WTC11 (cell line): ENCODE data around the gene RAB22A. TPM values are rescaled to one million over a fixed set of nuclear protein-coding genes. Genes with fewer than 3 reads are reported as not detected.

ENCODE experiments used
- ATAC-seq: fragments of 200-7000 bp; cut with Tn5 transposase; 2 replicates; pipeline ENCODE4 v1.10.0; 2021; ENCODE audit warnings: mild to moderate bottlenecking, moderate library complexity
- CTCF ChIA-PET: fragments of 300-600 bp; sonication (Branson Sonifier 250); formaldehyde crosslinking; loops from one replicate; lab custom pipeline; 2021; ENCODE audit warnings: antibody characterized with exemption; lab: Charles Lee
- POLR2A ChIA-PET: fragments of 350-600 bp; sonication (Branson Sonifier 250); formaldehyde crosslinking; loops from one replicate; lab custom pipeline; 2021; ENCODE audit warnings: antibody characterized with exemption; lab: Charles Lee
- DNase-seq: peaks from one replicate; pipeline ENCODE4 v3.0.0; 2021; ENCODE audit warnings: low spot score
- H3K27ac Mint-ChIP-seq: 2 replicates; pipeline ENCODE4 v1.8.0; 2021; ENCODE audit warnings: mixed read lengths
- H3K27me3 Mint-ChIP-seq: 2 replicates; pipeline ENCODE4 v1.8.0; 2021; ENCODE audit warnings: low read depth, mild to moderate bottlenecking, moderate library complexity, mixed read lengths
- H3K36me3 Mint-ChIP-seq: 2 replicates; pipeline ENCODE4 v1.8.0; 2021; ENCODE audit warnings: mixed read lengths
- H3K4me1 Mint-ChIP-seq: 2 replicates; pipeline ENCODE4 v1.8.0; 2022; ENCODE audit warnings: mixed read lengths
- H3K4me3 Mint-ChIP-seq: 2 replicates; pipeline ENCODE4 v1.8.0; 2021; ENCODE audit warnings: mild to moderate bottlenecking, moderate library complexity, mixed read lengths
- H3K9me3 Mint-ChIP-seq: 2 replicates; pipeline ENCODE4 v1.8.0; 2021; ENCODE audit warnings: mixed read lengths
- CDX4 ChIP-seq: fragments of 250-450 bp; sonication (Bioruptor Pico); IDR thresholded peaks from 2 replicates; pipeline ENCODE4 v1.9.0; 2021; ENCODE audit warnings: moderate library complexity, mild to moderate bottlenecking, inconsistent platforms, borderline replicate concordance
- EMX1 ChIP-seq: fragments of 250-450 bp; sonication (Bioruptor Pico); IDR thresholded peaks from 2 replicates; pipeline ENCODE4 v1.8.0; 2021; ENCODE audit warnings: mild to moderate bottlenecking
- FOXJ3 ChIP-seq: sonication (generic); formaldehyde crosslinking; IDR thresholded peaks from 2 replicates; pipeline ENCODE4 v1.9.0; 2021; ENCODE audit warnings: missing genetic modification reagents, mild to moderate bottlenecking, borderline replicate concordance
- FOXP1 ChIP-seq: sonication (generic); formaldehyde crosslinking; IDR thresholded peaks from 2 replicates; pipeline ENCODE4 v1.8.0; 2022; ENCODE audit warnings: missing genetic modification reagents, mild to moderate bottlenecking, moderate library complexity, borderline replicate concordance
- GRHL2 ChIP-seq: fragments of 250-450 bp; sonication (Bioruptor Pico); IDR thresholded peaks from 2 replicates; pipeline ENCODE4 v1.8.0; 2022; ENCODE audit warnings: mild to moderate bottlenecking, moderate library complexity; ENCODE audit not compliant: insufficient replicate concordance, severe bottlenecking
- JUN ChIP-seq: sonication (generic); formaldehyde crosslinking; IDR thresholded peaks from 2 replicates; pipeline ENCODE4 v1.8.0; 2023; ENCODE audit warnings: mild to moderate bottlenecking, missing genetic modification reagents
- PRRX2 ChIP-seq: fragments of 250-450 bp; sonication (Bioruptor Pico); IDR thresholded peaks from 2 replicates; pipeline ENCODE4 v1.8.0; 2021; ENCODE audit warnings: mild to moderate bottlenecking
- SMAD3 ChIP-seq: sonication (generic); formaldehyde crosslinking; IDR thresholded peaks from 2 replicates; pipeline ENCODE4 v1.8.0; 2022; ENCODE audit warnings: missing genetic modification reagents, mild to moderate bottlenecking, borderline replicate concordance
- TEAD1 ChIP-seq: sonication (generic); formaldehyde crosslinking; IDR thresholded peaks from 2 replicates; pipeline ENCODE4 v1.8.0; 2022; ENCODE audit warnings: mild to moderate bottlenecking, missing genetic modification reagents
- TP53 ChIP-seq: sonication (generic); formaldehyde crosslinking; IDR thresholded peaks from 2 replicates; pipeline ENCODE4 v1.8.1; 2023; ENCODE audit warnings: mild to moderate bottlenecking, missing genetic modification reagents
- ZBTB21 ChIP-seq: sonication (generic); formaldehyde crosslinking; IDR thresholded peaks from 2 replicates; pipeline ENCODE4 v1.8.1; 2023; ENCODE audit warnings: mild to moderate bottlenecking, missing genetic modification reagents, borderline replicate concordance
- ZNF138 ChIP-seq: sonication (generic); formaldehyde crosslinking; conservative IDR thresholded peaks from 2 replicates; pipeline ENCODE4 v1.8.1; 2022; ENCODE audit warnings: mild to moderate bottlenecking, moderate library complexity, missing genetic modification reagents
- ZNF219 ChIP-seq: sonication (generic); formaldehyde crosslinking; IDR thresholded peaks from 2 replicates; pipeline ENCODE4 v1.8.0; 2023; ENCODE audit warnings: missing genetic modification reagents, mild to moderate bottlenecking, borderline replicate concordance
- ZNF263 ChIP-seq: sonication (generic); formaldehyde crosslinking; IDR thresholded peaks from 2 replicates; pipeline ENCODE4 v1.8.1; 2022; ENCODE audit warnings: low read depth, mild to moderate bottlenecking, moderate library complexity, missing genetic modification reagents
- ZNF512 ChIP-seq: sonication (generic); formaldehyde crosslinking; IDR thresholded peaks from 2 replicates; pipeline ENCODE4 v1.8.1; 2022; ENCODE audit warnings: missing genetic modification reagents, borderline replicate concordance
- total RNA-seq: library from RNA; stranded (reverse); gene quantifications from 3 replicates; pipeline ENCODE4 v1.2.3, GENCODE V29; 2021
- TF ChIP-seq, protein P1 (sequence below): fragments of 200-600 bp; IDR thresholded peaks from 2 replicates; pipeline ENCODE4 v1.8.0; 2022; ENCODE audit warnings: antibody characterized with exemption
- TF ChIP-seq, protein P2 (sequence below): sonication (generic); formaldehyde crosslinking; IDR thresholded peaks from 2 replicates; pipeline ENCODE4 v1.8.1; 2023; ENCODE audit warnings: mild to moderate bottlenecking, missing genetic modification reagents, moderate library complexity
- TF ChIP-seq, protein P3 (sequence below): sonication (generic); formaldehyde crosslinking; conservative IDR thresholded peaks from 2 replicates; pipeline ENCODE4 v1.8.1; 2023; ENCODE audit warnings: mild to moderate bottlenecking, low read depth, missing genetic modification reagents, moderate library complexity
- TF ChIP-seq, protein P4 (sequence below): sonication (generic); formaldehyde crosslinking; IDR thresholded peaks from 2 replicates; pipeline ENCODE4 v1.8.0; 2022; ENCODE audit warnings: mild to moderate bottlenecking, missing genetic modification reagents

Gene RAB22A
- total RNA-seq, 1 experiment from 2014 or later, result 6.0 TPM

DNA sequence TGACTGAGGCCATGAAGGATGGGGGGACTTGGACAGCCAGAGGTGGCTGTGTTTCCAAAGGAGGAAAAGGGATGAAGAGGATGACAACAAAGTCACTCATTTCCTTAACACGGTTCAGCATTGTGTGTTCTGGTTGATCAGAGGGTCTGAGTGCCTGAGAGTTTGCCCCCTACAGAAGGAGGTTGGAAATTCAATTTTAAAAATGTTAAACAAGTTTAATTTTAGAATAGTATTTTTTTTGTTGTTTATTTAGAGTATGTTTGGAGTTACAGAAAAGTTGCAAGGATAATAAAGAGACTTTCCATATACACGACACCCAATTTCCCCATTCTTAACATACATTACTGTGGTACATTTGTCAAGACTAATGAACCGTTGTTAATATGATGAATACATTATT is 69.2 kb downstream of the RAB22A start (continued):
- TF ChIP-seq SMAD3 (CRISPR knock-in tag) (no peak), CDX4 (CRISPR knock-in tag) (no peak)
- TF ChIP-seq, protein P1, sequence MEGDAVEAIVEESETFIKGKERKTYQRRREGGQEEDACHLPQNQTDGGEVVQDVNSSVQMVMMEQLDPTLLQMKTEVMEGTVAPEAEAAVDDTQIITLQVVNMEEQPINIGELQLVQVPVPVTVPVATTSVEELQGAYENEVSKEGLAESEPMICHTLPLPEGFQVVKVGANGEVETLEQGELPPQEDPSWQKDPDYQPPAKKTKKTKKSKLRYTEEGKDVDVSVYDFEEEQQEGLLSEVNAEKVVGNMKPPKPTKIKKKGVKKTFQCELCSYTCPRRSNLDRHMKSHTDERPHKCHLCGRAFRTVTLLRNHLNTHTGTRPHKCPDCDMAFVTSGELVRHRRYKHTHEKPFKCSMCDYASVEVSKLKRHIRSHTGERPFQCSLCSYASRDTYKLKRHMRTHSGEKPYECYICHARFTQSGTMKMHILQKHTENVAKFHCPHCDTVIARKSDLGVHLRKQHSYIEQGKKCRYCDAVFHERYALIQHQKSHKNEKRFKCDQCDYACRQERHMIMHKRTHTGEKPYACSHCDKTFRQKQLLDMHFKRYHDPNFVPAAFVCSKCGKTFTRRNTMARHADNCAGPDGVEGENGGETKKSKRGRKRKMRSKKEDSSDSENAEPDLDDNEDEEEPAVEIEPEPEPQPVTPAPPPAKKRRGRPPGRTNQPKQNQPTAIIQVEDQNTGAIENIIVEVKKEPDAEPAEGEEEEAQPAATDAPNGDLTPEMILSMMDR, result no peak

GRCh38 chr20:58381627-58382026 is 72.1 kb downstream of the RAB22A start:
- ATAC-seq (no peak), DNase-seq (no peak)
- Mint-ChIP-seq H3K36me3 (peaks cover 26% of the 10 kb centered on the region), H3K4me1 (peaks cover 25% of the 10 kb centered on the region), H3K4me3 (no peak overlapping the region), H3K9me3 (peaks cover 32% of the 10 kb centered on the region), H3K27ac (no peak overlapping the region), H3K27me3 (peaks cover 24% of the 10 kb centered on the region)
- ChIA-PET CTCF (no interaction called here), POLR2A (interaction anchor here (0.5 kb wide), 1 partner anchor 16 kb away, joined by 3 read pairs; no protein-coding TSS in a partner anchor)
- TF ChIP-seq ZNF219 (CRISPR knock-in tag), result no peak
- TF ChIP-seq, protein P2, sequence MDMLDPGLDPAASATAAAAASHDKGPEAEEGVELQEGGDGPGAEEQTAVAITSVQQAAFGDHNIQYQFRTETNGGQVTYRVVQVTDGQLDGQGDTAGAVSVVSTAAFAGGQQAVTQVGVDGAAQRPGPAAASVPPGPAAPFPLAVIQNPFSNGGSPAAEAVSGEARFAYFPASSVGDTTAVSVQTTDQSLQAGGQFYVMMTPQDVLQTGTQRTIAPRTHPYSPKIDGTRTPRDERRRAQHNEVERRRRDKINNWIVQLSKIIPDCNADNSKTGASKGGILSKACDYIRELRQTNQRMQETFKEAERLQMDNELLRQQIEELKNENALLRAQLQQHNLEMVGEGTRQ, result no peak

GRCh38 chr20:58382096-58382495 is 72.6 kb downstream of the RAB22A start:
- POLR2A ChIA-PET, result no interaction called here
- no peak for ATAC-seq
- no peak overlapping the region for H3K4me3 Mint-ChIP-seq
- no peak for TF ChIP-seq TP53 (CRISPR knock-in tag)
- no peak for TF ChIP-seq EMX1 (CRISPR knock-in tag)
- TF ChIP-seq PRRX2 (CRISPR knock-in tag), result no peak
- TF ChIP-seq GRHL2 (CRISPR knock-in tag), result no peak
- no peak for TF ChIP-seq JUN
- TF ChIP-seq, protein P3, sequence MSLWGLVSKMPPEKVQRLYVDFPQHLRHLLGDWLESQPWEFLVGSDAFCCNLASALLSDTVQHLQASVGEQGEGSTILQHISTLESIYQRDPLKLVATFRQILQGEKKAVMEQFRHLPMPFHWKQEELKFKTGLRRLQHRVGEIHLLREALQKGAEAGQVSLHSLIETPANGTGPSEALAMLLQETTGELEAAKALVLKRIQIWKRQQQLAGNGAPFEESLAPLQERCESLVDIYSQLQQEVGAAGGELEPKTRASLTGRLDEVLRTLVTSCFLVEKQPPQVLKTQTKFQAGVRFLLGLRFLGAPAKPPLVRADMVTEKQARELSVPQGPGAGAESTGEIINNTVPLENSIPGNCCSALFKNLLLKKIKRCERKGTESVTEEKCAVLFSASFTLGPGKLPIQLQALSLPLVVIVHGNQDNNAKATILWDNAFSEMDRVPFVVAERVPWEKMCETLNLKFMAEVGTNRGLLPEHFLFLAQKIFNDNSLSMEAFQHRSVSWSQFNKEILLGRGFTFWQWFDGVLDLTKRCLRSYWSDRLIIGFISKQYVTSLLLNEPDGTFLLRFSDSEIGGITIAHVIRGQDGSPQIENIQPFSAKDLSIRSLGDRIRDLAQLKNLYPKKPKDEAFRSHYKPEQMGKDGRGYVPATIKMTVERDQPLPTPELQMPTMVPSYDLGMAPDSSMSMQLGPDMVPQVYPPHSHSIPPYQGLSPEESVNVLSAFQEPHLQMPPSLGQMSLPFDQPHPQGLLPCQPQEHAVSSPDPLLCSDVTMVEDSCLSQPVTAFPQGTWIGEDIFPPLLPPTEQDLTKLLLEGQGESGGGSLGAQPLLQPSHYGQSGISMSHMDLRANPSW (CRISPR knock-in tag), result no peak
- TF ChIP-seq ZBTB21 (CRISPR knock-in tag), result no peak
- TF ChIP-seq FOXJ3 (CRISPR knock-in tag), result no peak
- TF ChIP-seq ZNF263 (CRISPR knock-in tag), result no peak
- TF ChIP-seq, protein P4, sequence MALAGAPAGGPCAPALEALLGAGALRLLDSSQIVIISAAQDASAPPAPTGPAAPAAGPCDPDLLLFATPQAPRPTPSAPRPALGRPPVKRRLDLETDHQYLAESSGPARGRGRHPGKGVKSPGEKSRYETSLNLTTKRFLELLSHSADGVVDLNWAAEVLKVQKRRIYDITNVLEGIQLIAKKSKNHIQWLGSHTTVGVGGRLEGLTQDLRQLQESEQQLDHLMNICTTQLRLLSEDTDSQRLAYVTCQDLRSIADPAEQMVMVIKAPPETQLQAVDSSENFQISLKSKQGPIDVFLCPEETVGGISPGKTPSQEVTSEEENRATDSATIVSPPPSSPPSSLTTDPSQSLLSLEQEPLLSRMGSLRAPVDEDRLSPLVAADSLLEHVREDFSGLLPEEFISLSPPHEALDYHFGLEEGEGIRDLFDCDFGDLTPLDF, result no peak
- TF ChIP-seq ZNF512 (CRISPR knock-in tag), result no peak
- TF ChIP-seq TEAD1 (CRISPR knock-in tag), result no peak
- TF ChIP-seq ZNF138, result no peak
- no peak for TF ChIP-seq FOXP1 (CRISPR knock-in tag)
- H3K9me3 Mint-ChIP-seq, result peaks cover 30% of the 10 kb centered on the region
- peaks cover 26% of the 10 kb centered on the region for H3K36me3 Mint-ChIP-seq
- no peak for DNase-seq
- peaks cover 25% of the 10 kb centered on the region for H3K4me1 Mint-ChIP-seq
- CTCF ChIA-PET, result no interaction called here
- peaks cover 24% of the 10 kb centered on the region for H3K27me3 Mint-ChIP-seq
- H3K27ac Mint-ChIP-seq, result no peak overlapping the region
